Liver (tissue), 3 donors: ENCODE measurements around the gene HOXB8.

Experiments used
- RAD21 ChIP-seq, 2 donors: IDR thresholded peaks; 2 replicates each; pipeline ENCODE4 v1.6.1; 2016; ENCODE audit warnings: antibody characterized with exemption in 2 of 2, mild to moderate bottlenecking in 2 of 2
- RXRA ChIP-seq, 2 donors: IDR thresholded peaks; 2 replicates each; pipeline ENCODE4 v1.6.1; 2017 to 2018; ENCODE audit warnings: antibody characterized with exemption in 2 of 2, mild to moderate bottlenecking in 1 of 2
- TF ChIP-seq, protein P1 (sequence below): fragments of 150-350 bp; IDR thresholded peaks from 2 replicates; pipeline ENCODE4 v1.5.1; 2017; ENCODE audit warnings: improper control_type of control experiment, low read depth, low read length; ENCODE audit not compliant: missing input control
- TF ChIP-seq, protein P2 (sequence below): IDR thresholded peaks from 2 replicates; pipeline ENCODE4 v1.6.1; 2016; ENCODE audit warnings: antibody characterized with exemption
- TF ChIP-seq, protein P3 (sequence below): IDR thresholded peaks from 2 replicates; pipeline ENCODE4 v1.6.1; 2016; ENCODE audit warnings: antibody characterized with exemption
- TF ChIP-seq, protein P4 (sequence below): IDR thresholded peaks from 2 replicates; pipeline ENCODE4 v1.6.1; 2016; ENCODE audit warnings: antibody characterized with exemption, mild to moderate bottlenecking
- donor health status: healthy.
- donor health status: healthy.

DNA sequence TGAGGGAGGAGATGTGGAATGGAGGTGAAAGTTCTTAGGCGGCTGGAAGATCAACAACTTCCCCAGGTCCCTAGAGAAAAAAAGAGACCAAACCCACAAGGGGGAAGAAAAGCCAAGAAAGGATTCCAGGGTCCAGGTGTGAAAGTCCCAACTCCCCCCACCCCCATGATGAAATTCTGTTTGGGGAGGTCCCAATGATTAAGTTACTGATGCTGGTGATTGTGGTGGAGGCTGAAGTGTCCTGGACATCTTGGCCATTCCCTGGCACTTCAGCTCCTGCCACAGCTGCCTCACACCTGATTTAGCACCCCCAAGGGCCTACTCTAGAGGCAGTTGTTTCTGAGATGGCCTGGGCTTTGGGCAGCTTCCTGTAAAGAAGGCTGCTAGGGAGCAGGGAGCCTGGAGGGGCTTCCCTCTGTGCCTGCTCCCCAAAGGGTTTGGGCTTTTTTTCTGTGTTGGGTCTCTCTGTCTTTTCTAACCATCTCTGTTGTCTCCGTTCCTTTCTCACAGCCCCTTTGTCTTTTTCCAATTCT lies 50.0 kb downstream of the HOXB8 start:
- TF ChIP-seq, protein P1, sequence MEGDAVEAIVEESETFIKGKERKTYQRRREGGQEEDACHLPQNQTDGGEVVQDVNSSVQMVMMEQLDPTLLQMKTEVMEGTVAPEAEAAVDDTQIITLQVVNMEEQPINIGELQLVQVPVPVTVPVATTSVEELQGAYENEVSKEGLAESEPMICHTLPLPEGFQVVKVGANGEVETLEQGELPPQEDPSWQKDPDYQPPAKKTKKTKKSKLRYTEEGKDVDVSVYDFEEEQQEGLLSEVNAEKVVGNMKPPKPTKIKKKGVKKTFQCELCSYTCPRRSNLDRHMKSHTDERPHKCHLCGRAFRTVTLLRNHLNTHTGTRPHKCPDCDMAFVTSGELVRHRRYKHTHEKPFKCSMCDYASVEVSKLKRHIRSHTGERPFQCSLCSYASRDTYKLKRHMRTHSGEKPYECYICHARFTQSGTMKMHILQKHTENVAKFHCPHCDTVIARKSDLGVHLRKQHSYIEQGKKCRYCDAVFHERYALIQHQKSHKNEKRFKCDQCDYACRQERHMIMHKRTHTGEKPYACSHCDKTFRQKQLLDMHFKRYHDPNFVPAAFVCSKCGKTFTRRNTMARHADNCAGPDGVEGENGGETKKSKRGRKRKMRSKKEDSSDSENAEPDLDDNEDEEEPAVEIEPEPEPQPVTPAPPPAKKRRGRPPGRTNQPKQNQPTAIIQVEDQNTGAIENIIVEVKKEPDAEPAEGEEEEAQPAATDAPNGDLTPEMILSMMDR: no peak
- TF ChIP-seq, protein P2, sequence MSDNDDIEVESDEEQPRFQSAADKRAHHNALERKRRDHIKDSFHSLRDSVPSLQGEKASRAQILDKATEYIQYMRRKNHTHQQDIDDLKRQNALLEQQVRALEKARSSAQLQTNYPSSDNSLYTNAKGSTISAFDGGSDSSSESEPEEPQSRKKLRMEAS: no peak
- TF ChIP-seq, protein P3, sequence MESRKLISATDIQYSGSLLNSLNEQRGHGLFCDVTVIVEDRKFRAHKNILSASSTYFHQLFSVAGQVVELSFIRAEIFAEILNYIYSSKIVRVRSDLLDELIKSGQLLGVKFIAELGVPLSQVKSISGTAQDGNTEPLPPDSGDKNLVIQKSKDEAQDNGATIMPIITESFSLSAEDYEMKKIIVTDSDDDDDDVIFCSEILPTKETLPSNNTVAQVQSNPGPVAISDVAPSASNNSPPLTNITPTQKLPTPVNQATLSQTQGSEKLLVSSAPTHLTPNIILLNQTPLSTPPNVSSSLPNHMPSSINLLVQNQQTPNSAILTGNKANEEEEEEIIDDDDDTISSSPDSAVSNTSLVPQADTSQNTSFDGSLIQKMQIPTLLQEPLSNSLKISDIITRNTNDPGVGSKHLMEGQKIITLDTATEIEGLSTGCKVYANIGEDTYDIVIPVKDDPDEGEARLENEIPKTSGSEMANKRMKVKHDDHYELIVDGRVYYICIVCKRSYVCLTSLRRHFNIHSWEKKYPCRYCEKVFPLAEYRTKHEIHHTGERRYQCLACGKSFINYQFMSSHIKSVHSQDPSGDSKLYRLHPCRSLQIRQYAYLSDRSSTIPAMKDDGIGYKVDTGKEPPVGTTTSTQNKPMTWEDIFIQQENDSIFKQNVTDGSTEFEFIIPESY: no peak
- TF ChIP-seq, protein P4, sequence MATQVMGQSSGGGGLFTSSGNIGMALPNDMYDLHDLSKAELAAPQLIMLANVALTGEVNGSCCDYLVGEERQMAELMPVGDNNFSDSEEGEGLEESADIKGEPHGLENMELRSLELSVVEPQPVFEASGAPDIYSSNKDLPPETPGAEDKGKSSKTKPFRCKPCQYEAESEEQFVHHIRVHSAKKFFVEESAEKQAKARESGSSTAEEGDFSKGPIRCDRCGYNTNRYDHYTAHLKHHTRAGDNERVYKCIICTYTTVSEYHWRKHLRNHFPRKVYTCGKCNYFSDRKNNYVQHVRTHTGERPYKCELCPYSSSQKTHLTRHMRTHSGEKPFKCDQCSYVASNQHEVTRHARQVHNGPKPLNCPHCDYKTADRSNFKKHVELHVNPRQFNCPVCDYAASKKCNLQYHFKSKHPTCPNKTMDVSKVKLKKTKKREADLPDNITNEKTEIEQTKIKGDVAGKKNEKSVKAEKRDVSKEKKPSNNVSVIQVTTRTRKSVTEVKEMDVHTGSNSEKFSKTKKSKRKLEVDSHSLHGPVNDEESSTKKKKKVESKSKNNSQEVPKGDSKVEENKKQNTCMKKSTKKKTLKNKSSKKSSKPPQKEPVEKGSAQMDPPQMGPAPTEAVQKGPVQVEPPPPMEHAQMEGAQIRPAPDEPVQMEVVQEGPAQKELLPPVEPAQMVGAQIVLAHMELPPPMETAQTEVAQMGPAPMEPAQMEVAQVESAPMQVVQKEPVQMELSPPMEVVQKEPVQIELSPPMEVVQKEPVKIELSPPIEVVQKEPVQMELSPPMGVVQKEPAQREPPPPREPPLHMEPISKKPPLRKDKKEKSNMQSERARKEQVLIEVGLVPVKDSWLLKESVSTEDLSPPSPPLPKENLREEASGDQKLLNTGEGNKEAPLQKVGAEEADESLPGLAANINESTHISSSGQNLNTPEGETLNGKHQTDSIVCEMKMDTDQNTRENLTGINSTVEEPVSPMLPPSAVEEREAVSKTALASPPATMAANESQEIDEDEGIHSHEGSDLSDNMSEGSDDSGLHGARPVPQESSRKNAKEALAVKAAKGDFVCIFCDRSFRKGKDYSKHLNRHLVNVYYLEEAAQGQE: no peak
- TF ChIP-seq RXRA (IDR thresholded peaks at IDR 0.05) (no peak), RAD21 (IDR thresholded peaks at IDR 0.05) (no peak)
